Measurements from ENCODE around the gene SYN1.

SYN1 gene

GRCh38 chrX:47619486-47620302 lies at the start of gene SYN1:
TSS of gene SYN1 (minus strand) at chrX:47619857. CDS start at chrX:47619728, 129 bp downstream.
- TF ChIP-seq REST (IDR thresholded peaks at IDR 0.05; ENCODE audit: low read depth) (peak; percentile 93), TEAD4 (IDR thresholded peaks at IDR 0.05) (no peak), TCF12 (IDR thresholded peaks at IDR 0.05; ENCODE audit: low read depth) (no peak), CREB1 (IDR thresholded peaks at IDR 0.05; ENCODE audit: low read depth) (peak; percentile 52; the same call in 1 of the 2 replicates), EGR1 (IDR thresholded peaks at IDR 0.05) (peak; percentile 94), EP300 (IDR thresholded peaks at IDR 0.05; ENCODE audit: borderline replicate concordance) (peak; percentile 43; the same call in 1 of the 2 replicates), MAX (IDR thresholded peaks at IDR 0.05) (peak; percentile 35; the same call in 1 of the 2 replicates), YY1 (IDR thresholded peaks at IDR 0.05; ENCODE audit: low read depth) (0 out of 2 replicates have a peak, but pooled peaks have one; percentile 14)

GRCh38 chrX:47664737-47665136 lies 45.1 kb upstream of the SYN1 start:
- TF ChIP-seq EGR1 (IDR thresholded peaks at IDR 0.05) (no peak), TEAD4 (IDR thresholded peaks at IDR 0.05) (no peak), EP300 (IDR thresholded peaks at IDR 0.05; ENCODE audit: borderline replicate concordance) (no peak), MAX (IDR thresholded peaks at IDR 0.05) (no peak), USF1 (IDR thresholded peaks at IDR 0.05) (no peak), FOXM1 (IDR thresholded peaks at IDR 0.05; ENCODE audit: borderline replicate concordance, low read depth) (no peak), CEBPB (IDR thresholded peaks at IDR 0.05) (no peak), RAD21 (IDR thresholded peaks at IDR 0.05; ENCODE audit: low read depth) (no peak), TAF1 (IDR thresholded peaks at IDR 0.05; ENCODE audit: low read depth) (no peak), YY1 (IDR thresholded peaks at IDR 0.05; ENCODE audit: low read depth) (no peak), ZBTB7A (IDR thresholded peaks at IDR 0.05; ENCODE audit: low read depth) (no peak), REST (IDR thresholded peaks at IDR 0.05; ENCODE audit: low read depth) (no peak), TCF12 (IDR thresholded peaks at IDR 0.05; ENCODE audit: low read depth) (no peak), CREB1 (IDR thresholded peaks at IDR 0.05; ENCODE audit: low read depth) (no peak), NFIC (IDR thresholded peaks at IDR 0.05) (no peak)

- TF ChIP-seq USF1 (IDR thresholded peaks at IDR 0.05) = no peak
- no peak for TF ChIP-seq CEBPB (IDR thresholded peaks at IDR 0.05)
- TF ChIP-seq MAX (IDR thresholded peaks at IDR 0.05) = no peak
- TF ChIP-seq ZBTB7A (IDR thresholded peaks at IDR 0.05; ENCODE audit: low read depth) = no peak
- TF ChIP-seq TAF1 (IDR thresholded peaks at IDR 0.05; ENCODE audit: low read depth) = no peak
- TF ChIP-seq FOXM1 (IDR thresholded peaks at IDR 0.05; ENCODE audit: borderline replicate concordance, low read depth) = no peak
- TF ChIP-seq EP300 (IDR thresholded peaks at IDR 0.05; ENCODE audit: borderline replicate concordance) = no peak
- TF ChIP-seq NFIC (IDR thresholded peaks at IDR 0.05) = no peak
- TF ChIP-seq EGR1 (IDR thresholded peaks at IDR 0.05) = no peak
- no peak for TF ChIP-seq RAD21 (IDR thresholded peaks at IDR 0.05; ENCODE audit: low read depth)
- TF ChIP-seq TEAD4 (IDR thresholded peaks at IDR 0.05) = no peak
- TF ChIP-seq TCF12 (IDR thresholded peaks at IDR 0.05; ENCODE audit: low read depth) = no peak
- TF ChIP-seq CREB1 (IDR thresholded peaks at IDR 0.05; ENCODE audit: low read depth) = no peak
Measured at GRCh38 chrX:47662144-47662657, 42.5 kb upstream of the SYN1 start.

- TF ChIP-seq NFIC (IDR thresholded peaks at IDR 0.05) (no peak), TCF12 (IDR thresholded peaks at IDR 0.05; ENCODE audit: low read depth) (no peak), MAX (IDR thresholded peaks at IDR 0.05) (no peak), EGR1 (IDR thresholded peaks at IDR 0.05) (no peak), CREB1 (IDR thresholded peaks at IDR 0.05; ENCODE audit: low read depth) (no peak), FOXM1 (IDR thresholded peaks at IDR 0.05; ENCODE audit: borderline replicate concordance, low read depth) (no peak), TAF1 (IDR thresholded peaks at IDR 0.05; ENCODE audit: low read depth) (no peak), EP300 (IDR thresholded peaks at IDR 0.05; ENCODE audit: borderline replicate concordance) (no peak), TEAD4 (IDR thresholded peaks at IDR 0.05) (no peak), REST (IDR thresholded peaks at IDR 0.05; ENCODE audit: low read depth) (no peak), USF1 (IDR thresholded peaks at IDR 0.05) (no peak), YY1 (IDR thresholded peaks at IDR 0.05; ENCODE audit: low read depth) (no peak), CEBPB (IDR thresholded peaks at IDR 0.05) (no peak), RAD21 (IDR thresholded peaks at IDR 0.05; ENCODE audit: low read depth) (no peak), ZBTB7A (IDR thresholded peaks at IDR 0.05; ENCODE audit: low read depth) (no peak)
Measured at GRCh38 chrX:47661539-47661938, 41.9 kb upstream of the SYN1 start.

Data from Ishikawa (cell line).